Skeletal muscle cell (primary cell): ENCODE measurements around the gene MYF5.
"Not testable (repeated sequence)": the region's sequence is repeated elsewhere in the genome, so short reads cannot be mapped to it uniquely, and the experiment has no call there.

ENCODE experiments used
- DNase-seq: peaks from one replicate; pipeline ENCODE4 v3.0.0-alpha.2; 2010; ENCODE audit warnings: low read depth
- H3K4me3 ChIP-seq: 2 replicates; pipeline ENCODE4 v1.5.1; 2011; ENCODE audit warnings: low read depth, mild to moderate bottlenecking, control low read depth, low read length, moderate library complexity

Gene MYF5

GRCh38 chr12:80716696-80717469, at the start of gene MYF5:
Gene MYF5 (plus strand): TSS chr12:80716912. CDS start chr12:80717064, 152 bp downstream.
- H3K4me3 ChIP-seq, result peak within 1 kb of the TSS; percentile 49

DNA sequence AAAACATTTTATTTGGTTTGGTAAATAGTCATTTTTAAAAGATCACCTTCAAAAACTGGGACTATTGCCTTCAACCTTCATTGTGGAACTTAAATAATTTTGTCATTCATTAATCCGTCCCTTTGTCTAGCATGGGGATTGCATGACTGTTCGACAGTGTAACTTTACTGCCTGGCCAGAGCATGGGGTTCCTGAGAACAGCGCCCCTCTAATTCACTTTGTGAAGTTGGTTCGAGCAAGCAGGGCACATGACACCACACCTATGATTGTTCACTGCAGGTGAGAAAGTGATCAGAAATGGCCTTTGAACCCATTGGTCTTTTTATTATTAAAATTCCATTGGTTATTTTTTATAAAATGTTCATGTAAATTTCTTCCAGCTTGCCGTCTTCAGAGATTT, 46.5 kb upstream of the MYF5 start:
- no peak overlapping the region for H3K4me3 ChIP-seq
- no peak for DNase-seq

More at GRCh38 chr12:80716696-80717469, at the start of gene MYF5:
- no peak for DNase-seq

DNA sequence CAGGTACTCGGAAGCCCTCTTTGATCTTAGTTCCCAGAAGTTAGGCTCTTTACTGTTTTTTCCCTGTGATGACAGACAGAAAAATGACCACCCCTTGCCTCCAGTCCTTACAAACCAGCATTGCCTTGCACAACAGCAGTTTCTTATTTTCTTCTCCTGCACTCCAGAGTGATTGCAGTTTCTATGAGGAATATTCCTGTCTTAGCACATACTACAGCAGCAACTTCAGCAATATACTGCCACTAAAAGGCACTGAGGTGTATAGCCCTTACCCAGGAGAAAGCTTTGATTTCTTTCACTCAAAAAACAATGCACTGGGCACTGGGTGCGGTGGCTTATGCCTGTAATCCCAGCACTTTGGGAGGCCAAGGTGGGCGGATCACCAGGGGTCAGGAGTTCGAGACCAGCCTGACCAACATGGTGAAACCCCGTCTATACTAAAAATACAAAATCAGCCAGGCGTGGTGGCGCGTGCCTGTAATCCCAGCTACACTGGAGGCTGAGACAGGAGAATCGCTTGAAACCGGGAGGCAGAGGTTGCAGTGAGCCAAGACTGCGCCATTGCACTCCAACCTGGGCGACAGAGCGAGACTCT, 40.6 kb upstream of the MYF5 start:
- H3K4me3 ChIP-seq, DNase-seq: not testable (repeated sequence)

GRCh38 chr12:80676856-80677255, 39.9 kb upstream of the MYF5 start:
- H3K4me3 ChIP-seq, result no peak overlapping the region
- no peak for DNase-seq

- no peak for DNase-seq
Observed at GRCh38 chr12:80677994-80678393, 38.7 kb upstream of the MYF5 start.

GRCh38 chr12:80679346-80680131, 37.2 kb upstream of the MYF5 start:
- DNase-seq, result no peak
- H3K4me3 ChIP-seq, result no peak overlapping the region

More at GRCh38 chr12:80677994-80678393, 38.7 kb upstream of the MYF5 start:
- no peak overlapping the region for H3K4me3 ChIP-seq

DNA sequence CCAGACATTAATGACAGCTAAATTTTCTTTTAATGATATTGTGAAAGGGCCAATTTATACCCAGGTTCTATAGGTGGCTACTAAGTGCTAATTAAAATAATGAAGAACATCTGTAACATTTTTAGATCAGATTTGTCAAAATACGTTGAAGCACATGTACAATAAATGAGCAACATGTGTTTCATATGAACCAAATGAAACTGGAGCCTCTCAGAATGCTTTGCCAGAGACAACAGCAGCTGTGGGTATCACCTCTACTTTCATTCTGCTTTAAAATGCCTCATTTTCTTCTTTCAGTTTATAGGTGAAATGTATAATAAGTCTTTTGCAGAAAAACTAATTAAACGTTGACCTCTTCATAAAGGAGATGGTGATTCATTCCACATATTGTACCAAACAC, 35.4 kb upstream of the MYF5 start:
- no peak for DNase-seq
- no peak overlapping the region for H3K4me3 ChIP-seq

- no peak overlapping the region for H3K4me3 ChIP-seq
- no peak for DNase-seq
Observed at GRCh38 chr12:80681786-80682185, 34.9 kb upstream of the MYF5 start.

GRCh38 chr12:80684077-80684495, 32.6 kb upstream of the MYF5 start:
- no peak for DNase-seq
- no peak overlapping the region for H3K4me3 ChIP-seq

DNA sequence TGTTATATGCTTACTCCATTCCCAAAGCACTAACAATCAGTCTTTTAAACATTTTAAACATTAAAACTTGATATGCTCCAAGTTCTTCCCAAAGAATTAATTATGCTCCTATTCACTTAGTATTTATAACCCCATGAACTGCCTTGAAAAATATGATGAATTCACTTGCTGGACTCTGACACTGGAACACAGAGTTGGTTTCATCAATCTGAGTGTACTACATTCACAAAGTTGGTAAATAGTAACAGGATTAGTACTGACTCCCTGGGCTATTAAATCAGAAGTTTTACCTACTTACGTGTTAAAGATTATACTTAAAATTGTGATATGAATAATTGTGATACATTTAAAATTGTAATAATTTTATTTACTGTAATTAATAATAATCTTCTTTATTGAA, 26.6 kb upstream of the MYF5 start:
- DNase-seq, result no peak
- no peak overlapping the region for H3K4me3 ChIP-seq

- DNase-seq, result no peak
- no peak overlapping the region for H3K4me3 ChIP-seq
Observed at GRCh38 chr12:80690513-80690912, 26.2 kb upstream of the MYF5 start.

DNA sequence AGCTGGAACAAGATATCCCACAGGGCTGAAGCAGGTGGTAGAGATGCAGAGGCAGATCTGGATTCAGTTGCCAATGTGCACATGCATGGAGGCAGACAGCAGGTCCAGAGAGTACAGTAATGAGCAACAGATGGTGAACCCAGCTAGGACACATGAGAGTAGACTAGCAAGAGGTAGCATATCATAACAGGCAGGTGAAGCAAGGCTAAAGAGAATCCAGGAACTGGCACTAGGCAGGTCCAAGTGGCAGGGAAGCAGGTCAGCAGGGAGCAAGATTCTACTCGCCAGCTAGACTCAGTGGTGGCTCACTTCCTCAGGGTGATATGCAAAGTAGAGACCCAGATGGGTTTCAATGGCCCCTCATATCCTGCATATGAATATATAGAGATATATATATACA, 24.6 kb upstream of the MYF5 start:
- H3K4me3 ChIP-seq, result no peak overlapping the region
- DNase-seq, result no peak

DNA sequence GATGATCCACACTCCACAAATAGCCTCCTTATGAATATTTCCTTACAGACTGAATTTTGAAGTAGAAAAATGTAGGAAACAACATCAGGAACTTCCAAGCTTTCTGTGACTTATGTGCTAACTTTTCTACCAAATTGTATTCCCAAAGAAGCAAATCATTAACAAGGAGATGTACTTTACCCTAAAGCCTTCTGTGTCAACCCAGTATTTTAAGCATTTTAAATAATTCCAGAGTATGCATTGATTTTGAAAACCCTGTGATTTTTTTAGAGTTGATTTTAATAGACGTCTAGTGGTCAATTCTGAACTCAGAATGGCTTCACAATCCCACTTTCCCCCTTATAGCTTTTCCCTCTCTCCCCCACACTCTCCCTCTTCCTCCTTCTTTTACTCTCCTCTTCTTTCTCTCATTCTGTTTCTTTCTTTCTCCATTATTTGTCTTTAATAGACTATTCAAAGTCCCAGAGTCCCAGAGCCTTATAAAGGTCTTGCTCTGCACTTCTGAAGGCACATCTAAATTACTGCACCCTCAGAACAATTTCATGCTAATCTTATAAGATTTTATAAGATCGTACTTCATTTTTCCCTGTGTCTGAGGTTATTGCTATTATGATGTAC, 19.3 kb upstream of the MYF5 start:
- H3K4me3 ChIP-seq, result no peak overlapping the region
- no peak for DNase-seq

DNA sequence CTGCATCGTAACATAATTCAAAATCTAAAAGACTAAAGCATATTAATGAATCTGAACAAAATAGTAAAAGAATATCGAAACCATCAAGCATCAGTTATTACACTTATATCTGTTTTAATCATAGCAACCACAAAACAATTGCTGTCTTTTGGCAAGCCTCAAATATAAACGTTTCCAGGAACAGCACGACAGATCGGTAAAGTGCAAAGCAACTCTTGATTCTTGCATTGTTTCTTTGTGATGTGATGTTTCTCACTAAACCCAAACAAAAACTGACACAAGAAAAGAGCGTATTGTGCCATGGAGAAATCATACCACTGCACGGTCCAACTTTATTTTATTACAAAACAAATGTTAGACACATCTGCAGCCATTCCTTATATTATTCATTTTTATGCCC, 18.5 kb upstream of the MYF5 start:
- no peak for DNase-seq
- H3K4me3 ChIP-seq, result no peak overlapping the region

DNA sequence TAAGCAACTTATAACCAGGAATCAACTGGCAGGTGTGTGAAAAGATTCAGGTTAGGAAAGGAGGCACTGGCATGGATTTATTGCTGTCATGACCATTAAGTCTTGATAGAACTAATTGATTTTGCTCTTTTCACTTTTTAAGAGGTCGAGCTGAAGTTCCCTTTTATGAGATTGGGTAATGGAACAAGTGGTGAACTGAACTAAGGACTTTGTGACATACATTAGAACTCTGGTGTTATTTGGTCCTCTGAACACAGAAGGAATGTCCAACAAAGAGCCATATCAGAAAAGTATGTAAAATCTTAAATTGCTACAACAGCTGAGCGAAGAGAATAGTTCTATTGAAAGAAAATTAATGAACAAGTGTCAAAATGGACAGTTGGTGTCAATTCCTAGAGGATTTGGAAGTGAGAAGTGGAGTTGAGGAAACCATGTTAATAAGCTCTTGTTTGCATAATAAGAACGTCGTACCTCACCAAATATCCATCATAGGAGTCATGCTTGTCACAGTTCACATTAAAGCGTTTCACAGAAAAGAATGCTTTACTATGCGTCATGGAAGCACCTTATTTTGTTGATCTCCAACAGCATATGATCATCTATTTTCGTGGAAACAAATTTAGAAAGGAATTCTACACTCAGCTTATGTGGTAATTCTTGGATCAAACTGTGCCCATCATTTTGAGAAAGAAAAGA, 17.7 kb upstream of the MYF5 start:
- no peak for DNase-seq
- no peak overlapping the region for H3K4me3 ChIP-seq

- DNase-seq, result no peak
Observed at GRCh38 chr12:80700327-80700726, 16.4 kb upstream of the MYF5 start.

DNA sequence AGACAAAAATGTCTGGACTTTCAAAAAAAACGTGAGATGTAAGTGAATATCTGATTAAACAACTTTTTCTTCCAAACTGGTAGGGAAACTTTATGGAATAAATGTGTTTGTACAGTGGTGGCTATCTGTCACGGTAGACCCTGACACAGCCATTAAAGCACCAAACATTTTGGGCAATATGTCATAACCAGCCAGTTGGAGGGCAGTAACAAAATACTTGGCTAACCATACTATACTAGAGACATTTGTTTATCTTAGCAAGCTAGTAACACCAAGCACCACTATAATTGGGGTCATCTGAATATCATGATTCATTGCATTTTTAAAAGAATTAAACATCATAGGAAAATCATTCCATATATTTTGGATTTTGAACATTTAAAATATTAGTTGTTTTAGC, 15.3 kb upstream of the MYF5 start:
- DNase-seq, result no peak
- H3K4me3 ChIP-seq, result no peak overlapping the region

More at GRCh38 chr12:80700327-80700726, 16.4 kb upstream of the MYF5 start:
- no peak overlapping the region for H3K4me3 ChIP-seq

DNA sequence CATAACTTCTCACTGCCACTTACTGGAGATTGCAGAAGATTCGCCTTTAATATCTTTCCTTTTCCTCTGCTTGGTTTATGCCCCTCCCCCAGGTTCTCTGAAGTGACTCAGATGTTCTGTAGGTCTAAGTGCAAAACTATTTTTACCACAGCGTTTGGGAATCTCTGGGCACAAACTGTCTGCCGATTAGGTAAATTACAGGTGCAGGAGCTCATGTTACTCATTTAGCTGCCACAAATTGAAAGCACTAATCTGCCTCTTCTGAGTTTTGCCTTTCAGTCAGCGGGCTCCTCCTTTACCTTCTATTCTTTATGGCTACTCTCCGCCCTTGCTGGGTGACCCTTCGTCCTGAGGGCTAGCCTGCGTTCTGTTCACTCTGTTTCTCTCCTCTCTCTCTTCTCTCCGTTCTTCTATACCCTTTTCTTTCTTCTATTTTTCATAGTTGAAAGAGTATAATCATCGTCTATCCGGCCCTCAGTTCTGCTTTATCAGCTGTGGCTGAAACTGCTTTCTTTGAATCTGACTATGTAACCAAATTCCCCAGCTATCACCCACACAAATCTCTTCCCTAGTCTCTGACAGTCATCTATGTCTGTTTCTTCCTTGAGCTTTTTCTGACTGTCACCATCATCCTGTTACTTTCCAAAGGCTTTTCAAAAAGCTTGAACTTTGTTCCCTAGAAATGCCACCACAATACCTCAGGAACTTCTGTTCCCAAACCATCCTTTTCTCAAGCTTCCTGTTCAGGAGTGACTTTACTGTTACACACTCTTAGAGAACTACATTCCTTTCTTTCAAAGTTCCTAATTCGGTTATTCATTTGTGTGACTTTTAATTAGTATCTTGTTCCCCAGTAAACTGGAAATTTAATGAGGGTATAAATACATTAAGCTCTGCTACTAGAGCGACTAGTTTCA, 13.6 kb upstream of the MYF5 start:
- peak; percentile 64 for DNase-seq
- H3K4me3 ChIP-seq, result no peak overlapping the region
